GM12892 (cell line): Measurements from ENCODE around the gene ERGIC2.

Experiments used
- POLR2AphosphoS5 ChIP-seq: IDR thresholded peaks from 2 replicates; pipeline ENCODE4 v1.6.1; 2011; ENCODE audit warnings: low read depth, low read length, control low read depth
- TAF1 ChIP-seq: IDR thresholded peaks from 2 replicates; pipeline ENCODE4 v1.6.1; 2011; ENCODE audit warnings: low read depth, mild to moderate bottlenecking, control low read depth, low read length, borderline replicate concordance

- no peak for TF ChIP-seq POLR2AphosphoS5
- no peak for TF ChIP-seq TAF1
Measured at GRCh38 chr12:29414368-29414767, 33.4 kb upstream of the ERGIC2 start.
